Activated CD8-positive, alpha-beta memory T cell treated with anti-CD3 and anti-CD28 coated beads for 1 hour (primary cell): ENCODE measurements around the gene GGACT.
"Not testable (repeated sequence)": the region's sequence is repeated elsewhere in the genome, so short reads cannot be mapped to it uniquely, and the experiment has no call there.

Source experiments
- DNase-seq, 2 donors: peaks; one replicate each; pipeline ENCODE4 v3.0.0-alpha.2; 2020; ENCODE audit warnings: low read depth in 1 of 2; ENCODE audit errors: extremely low read depth in 1 of 2

GGACT gene

GRCh38 chr13:100588331-100589177 is at the start of gene GGACT:
GGACT (minus strand) TSS chr13:100588789; CDS start chr13:100532591, 56,198 bp downstream.
- DNase-seq: peak; percentile 29 to 81

- no peak for DNase-seq
Measured at GRCh38 chr13:100637796-100638195, 49.2 kb upstream of the GGACT start.

- DNase-seq: no peak
Measured at GRCh38 chr13:100637380-100637779, 48.8 kb upstream of the GGACT start.

GRCh38 chr13:100636441-100636840 is 47.9 kb upstream of the GGACT start:
- DNase-seq: no peak

- DNase-seq: no peak
Measured at GRCh38 chr13:100636004-100636403, 47.4 kb upstream of the GGACT start.

GRCh38 chr13:100634696-100635095 is 46.1 kb upstream of the GGACT start:
- no peak for DNase-seq

GRCh38 chr13:100633461-100633860 is 44.9 kb upstream of the GGACT start:
- DNase-seq: no peak

- no peak for DNase-seq
Measured at GRCh38 chr13:100630555-100630954, 42.0 kb upstream of the GGACT start.

- DNase-seq: no peak
Measured at GRCh38 chr13:100627120-100627519, 38.5 kb upstream of the GGACT start.

- no peak for DNase-seq
Measured at GRCh38 chr13:100625447-100625846, 36.9 kb upstream of the GGACT start.

- DNase-seq: no peak
Measured at GRCh38 chr13:100620792-100621191, 32.2 kb upstream of the GGACT start.

- DNase-seq: no peak
Measured at GRCh38 chr13:100619940-100620339, 31.4 kb upstream of the GGACT start.

- DNase-seq: not testable (repeated sequence)
Measured at GRCh38 chr13:100618897-100619296, 30.3 kb upstream of the GGACT start.

GRCh38 chr13:100613031-100613430 is 24.4 kb upstream of the GGACT start:
- DNase-seq: no peak

GRCh38 chr13:100611678-100612492 is 23.3 kb upstream of the GGACT start:
- DNase-seq: no peak

- no peak for DNase-seq
Measured at GRCh38 chr13:100610391-100611347, 22.1 kb upstream of the GGACT start.

- DNase-seq: no peak
Measured at GRCh38 chr13:100608906-100609305, 20.3 kb upstream of the GGACT start.

- DNase-seq: no peak
Measured at GRCh38 chr13:100608489-100608888, 19.9 kb upstream of the GGACT start.

- DNase-seq: no peak
Measured at GRCh38 chr13:100604918-100605710, 16.5 kb upstream of the GGACT start.
